Astrocyte (in vitro differentiated cells and primary cell): ENCODE measurements around the gene FGFRL1.

Experiments used
- EZH2 ChIP-seq: IDR thresholded peaks from 2 replicates; pipeline ENCODE4 v1.6.1; 2012; ENCODE audit warnings: mild to moderate bottlenecking, low read length, inconsistent platforms; ENCODE audit not compliant: insufficient read depth
- TF ChIP-seq, protein P1 (sequence below): IDR thresholded peaks from 2 replicates; pipeline ENCODE4 v1.5.1; 2011; ENCODE audit warnings: low read depth, mild to moderate bottlenecking, inconsistent platforms, low read length, moderate library complexity; ENCODE audit not compliant: insufficient read depth

DNA sequence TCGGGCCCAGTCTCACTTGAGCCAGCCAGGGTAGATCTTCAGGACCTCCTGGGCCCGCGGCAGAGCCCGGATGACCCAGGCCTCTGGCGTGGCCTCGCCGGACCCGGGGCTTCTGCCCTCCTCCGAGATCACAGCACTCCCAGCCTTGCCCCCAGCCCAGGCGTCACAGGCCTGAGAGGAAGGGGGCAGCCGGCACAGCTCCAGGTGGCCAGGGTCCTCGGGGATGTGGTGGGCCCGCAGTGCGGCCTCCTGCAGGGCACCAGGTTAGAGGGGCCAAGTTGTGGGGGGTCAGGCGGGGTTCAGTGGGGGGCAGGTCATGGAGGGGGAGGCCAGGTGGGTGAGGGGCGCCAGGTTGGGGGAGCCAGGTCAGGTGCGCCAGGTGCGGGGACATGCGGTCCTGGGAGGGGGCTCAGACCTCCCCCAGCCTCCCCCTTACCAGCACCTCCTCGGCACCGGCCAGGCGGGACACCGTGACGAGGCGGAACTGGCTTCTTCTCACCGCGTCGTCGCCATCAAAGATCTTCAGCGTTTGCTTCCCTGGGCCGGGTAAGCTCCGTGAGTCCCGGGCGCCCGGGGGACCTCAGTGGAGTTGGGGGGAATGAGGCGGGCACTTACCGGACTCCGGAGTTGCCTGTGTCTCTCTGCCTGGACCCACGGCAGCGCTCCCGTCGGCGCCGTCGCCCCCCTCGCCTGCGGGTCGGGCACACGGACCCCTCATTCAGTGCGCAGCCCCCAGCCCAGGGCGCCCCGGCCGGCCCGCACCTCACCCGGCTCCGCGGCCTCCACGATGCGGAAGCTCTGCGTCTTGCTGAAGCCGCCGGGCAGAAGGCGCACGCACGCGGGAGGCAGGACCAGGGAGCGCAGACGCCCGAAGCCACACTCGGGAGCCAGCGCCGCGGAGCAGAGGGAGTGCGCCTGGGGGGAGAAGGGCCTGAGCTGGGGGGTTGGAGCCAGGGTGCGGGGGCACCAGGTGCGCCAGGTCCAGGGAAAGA, 44.0 kb upstream of the FGFRL1 start:
- TF ChIP-seq, protein P1, sequence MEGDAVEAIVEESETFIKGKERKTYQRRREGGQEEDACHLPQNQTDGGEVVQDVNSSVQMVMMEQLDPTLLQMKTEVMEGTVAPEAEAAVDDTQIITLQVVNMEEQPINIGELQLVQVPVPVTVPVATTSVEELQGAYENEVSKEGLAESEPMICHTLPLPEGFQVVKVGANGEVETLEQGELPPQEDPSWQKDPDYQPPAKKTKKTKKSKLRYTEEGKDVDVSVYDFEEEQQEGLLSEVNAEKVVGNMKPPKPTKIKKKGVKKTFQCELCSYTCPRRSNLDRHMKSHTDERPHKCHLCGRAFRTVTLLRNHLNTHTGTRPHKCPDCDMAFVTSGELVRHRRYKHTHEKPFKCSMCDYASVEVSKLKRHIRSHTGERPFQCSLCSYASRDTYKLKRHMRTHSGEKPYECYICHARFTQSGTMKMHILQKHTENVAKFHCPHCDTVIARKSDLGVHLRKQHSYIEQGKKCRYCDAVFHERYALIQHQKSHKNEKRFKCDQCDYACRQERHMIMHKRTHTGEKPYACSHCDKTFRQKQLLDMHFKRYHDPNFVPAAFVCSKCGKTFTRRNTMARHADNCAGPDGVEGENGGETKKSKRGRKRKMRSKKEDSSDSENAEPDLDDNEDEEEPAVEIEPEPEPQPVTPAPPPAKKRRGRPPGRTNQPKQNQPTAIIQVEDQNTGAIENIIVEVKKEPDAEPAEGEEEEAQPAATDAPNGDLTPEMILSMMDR, result no peak
- TF ChIP-seq EZH2, result no peak
